ENCODE measurements around the gene ASF1A. TPM values are rescaled to one million over a fixed set of nuclear protein-coding genes. Genes with fewer than 3 reads are reported as not detected.

Gene ASF1A
- total and polyA plus RNA-seq, 8 donors = 4.5 to 13.9 (median 8.4) TPM

DNA sequence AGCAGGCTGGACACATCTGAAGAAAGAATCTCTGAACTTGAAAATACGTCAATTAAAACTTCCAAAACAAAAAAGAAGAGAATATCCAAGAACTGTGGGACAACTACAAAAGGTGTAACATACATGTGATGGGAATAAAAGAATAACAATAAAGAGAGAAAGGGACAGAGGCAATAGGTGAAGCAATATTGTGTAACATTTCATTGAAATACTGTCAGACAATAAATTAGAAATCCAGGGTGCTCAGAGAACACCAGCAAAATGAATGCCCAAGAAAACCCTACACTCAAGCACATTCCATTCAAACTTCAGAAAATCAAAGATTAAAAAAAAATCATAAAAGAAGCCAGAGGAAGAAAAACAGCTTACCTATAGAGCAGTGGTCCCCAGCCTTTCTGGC, 33.6 kb upstream of the ASF1A start:
- Histone ChIP-seq H3K9me3 (no peaks in the 10 kb centered on the region), H3K4me3 (no peak overlapping the region), H3K4me1 (no peaks in the 10 kb centered on the region), H3K27me3 (no peaks in the 10 kb centered on the region), H3K27ac (no peak overlapping the region), H3K36me3 (no peaks in the 10 kb centered on the region)
- intact Hi-C loops (cut with DNase I) = no loop called here
- no peak for ATAC-seq
- TF ChIP-seq, protein P1, sequence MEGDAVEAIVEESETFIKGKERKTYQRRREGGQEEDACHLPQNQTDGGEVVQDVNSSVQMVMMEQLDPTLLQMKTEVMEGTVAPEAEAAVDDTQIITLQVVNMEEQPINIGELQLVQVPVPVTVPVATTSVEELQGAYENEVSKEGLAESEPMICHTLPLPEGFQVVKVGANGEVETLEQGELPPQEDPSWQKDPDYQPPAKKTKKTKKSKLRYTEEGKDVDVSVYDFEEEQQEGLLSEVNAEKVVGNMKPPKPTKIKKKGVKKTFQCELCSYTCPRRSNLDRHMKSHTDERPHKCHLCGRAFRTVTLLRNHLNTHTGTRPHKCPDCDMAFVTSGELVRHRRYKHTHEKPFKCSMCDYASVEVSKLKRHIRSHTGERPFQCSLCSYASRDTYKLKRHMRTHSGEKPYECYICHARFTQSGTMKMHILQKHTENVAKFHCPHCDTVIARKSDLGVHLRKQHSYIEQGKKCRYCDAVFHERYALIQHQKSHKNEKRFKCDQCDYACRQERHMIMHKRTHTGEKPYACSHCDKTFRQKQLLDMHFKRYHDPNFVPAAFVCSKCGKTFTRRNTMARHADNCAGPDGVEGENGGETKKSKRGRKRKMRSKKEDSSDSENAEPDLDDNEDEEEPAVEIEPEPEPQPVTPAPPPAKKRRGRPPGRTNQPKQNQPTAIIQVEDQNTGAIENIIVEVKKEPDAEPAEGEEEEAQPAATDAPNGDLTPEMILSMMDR (IDR thresholded peaks at IDR 0.05) = no peak
- FAIRE-seq = no peak
- DNase-seq = no peak
- 96 to 100% methylated on average over 1 of the region's 1 CpG for WGBS, 2 donors

DNA sequence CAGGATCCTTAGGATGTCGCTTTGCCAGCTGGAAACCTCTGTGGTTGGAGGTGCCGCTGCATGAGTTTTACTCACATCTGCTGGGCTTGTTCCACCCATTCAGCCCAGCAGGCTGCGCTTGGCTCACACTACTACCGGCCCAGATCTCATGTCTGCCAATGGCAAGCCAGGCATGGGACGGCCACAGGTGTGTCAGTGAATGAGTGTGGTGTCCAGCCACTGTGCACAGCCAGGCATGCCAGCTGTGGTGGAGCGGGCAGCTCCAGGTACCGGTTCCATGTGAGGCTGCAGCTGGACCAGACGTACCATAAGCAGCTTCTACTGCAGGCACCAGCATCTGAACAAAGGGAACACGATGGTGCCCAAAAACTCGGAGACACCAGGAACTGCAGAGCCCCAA, 33.1 kb upstream of the ASF1A start:
- no peaks in the 10 kb centered on the region for H3K9me3 ChIP-seq
- intact Hi-C loops (cut with DNase I) = no loop called here
- peak in 3 of 4 donors; percentile 15 to 95 (median 80) for ATAC-seq
- no peaks in the 10 kb centered on the region for H3K4me1 ChIP-seq
- TF ChIP-seq, protein P1 (IDR thresholded peaks at IDR 0.05) = no peak
- no peak overlapping the region for H3K27ac ChIP-seq
- FAIRE-seq = no peak
- WGBS, 2 donors = 85 to 91% methylated on average over 10 of the region's 10 CpGs
- no peak overlapping the region for H3K4me3 ChIP-seq
- DNase-seq = peak in 4 of 6 donors; percentile 26 to 62 (median 48)
- H3K36me3 ChIP-seq = no peaks in the 10 kb centered on the region
- H3K27me3 ChIP-seq = no peaks in the 10 kb centered on the region

DNA sequence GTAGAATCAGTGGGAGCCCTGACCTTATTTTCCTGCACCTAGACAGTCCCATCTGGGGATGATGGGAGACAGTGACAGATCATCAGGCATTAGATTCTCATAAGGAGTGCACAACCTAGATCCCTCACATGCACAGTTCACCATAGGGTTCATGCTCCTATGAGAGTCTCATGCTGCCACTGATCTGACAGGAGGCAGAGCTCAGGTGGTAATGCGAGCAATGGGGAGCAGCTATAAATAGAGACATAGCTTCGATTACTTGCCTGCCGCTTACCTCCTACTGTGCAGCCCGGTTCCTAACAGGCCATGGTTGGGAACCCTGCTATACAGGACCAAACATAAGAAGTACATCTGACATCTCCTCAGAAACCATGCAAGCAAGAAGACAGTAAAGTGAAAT, 31.5 kb upstream of the ASF1A start:
- no peaks in the 10 kb centered on the region for H3K27me3 ChIP-seq
- H3K9me3 ChIP-seq = no peaks in the 10 kb centered on the region
- DNase-seq (no peak), ATAC-seq (no peak), FAIRE-seq (no peak)
- no peak overlapping the region for H3K4me3 ChIP-seq
- no peaks in the 10 kb centered on the region for H3K4me1 ChIP-seq
- H3K27ac ChIP-seq = no peak overlapping the region
- WGBS, 2 donors = 96 to 97% methylated on average over 4 of the region's 4 CpGs
- no peaks in the 10 kb centered on the region for H3K36me3 ChIP-seq
- TF ChIP-seq, protein P1 (IDR thresholded peaks at IDR 0.05) = no peak
- intact Hi-C loops (cut with DNase I) = no loop called here

DNA sequence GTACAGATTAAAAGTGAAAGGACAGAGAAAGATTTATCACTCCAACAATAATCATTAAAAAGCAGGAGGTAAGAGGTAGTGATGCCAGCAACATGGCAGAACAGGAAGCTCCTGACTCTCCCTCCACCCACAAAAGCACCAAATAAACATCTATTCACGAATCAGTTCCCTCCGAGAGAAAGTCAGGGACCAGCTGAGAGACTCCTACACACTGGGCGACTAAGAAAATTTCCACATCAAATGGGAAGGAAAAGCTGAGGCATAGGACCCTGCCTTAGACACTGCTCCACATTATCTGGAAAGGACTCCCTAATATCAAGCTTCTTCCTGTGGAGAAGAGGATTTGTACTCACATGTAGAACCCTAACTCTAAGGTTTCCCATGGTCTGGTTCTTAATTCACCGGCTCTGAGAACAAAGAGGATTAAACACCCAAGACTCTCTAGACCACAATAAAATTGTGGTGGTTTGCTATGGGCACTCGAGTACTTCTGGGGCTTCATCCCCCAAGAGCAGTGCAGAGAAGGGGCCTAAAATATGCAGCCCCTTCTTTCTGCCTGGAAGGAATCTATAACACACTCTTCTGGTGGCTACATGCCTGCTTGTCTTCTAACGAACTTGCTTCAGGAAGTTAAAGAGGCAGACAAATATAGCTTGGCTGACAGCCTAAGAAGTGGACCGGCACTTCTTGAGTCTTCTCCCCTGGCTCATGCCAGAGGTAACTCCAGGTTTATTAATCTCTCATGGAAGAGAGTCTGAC, 29.4 kb upstream of the ASF1A start:
- TF ChIP-seq, protein P1 (IDR thresholded peaks at IDR 0.05) = no peak
- Histone ChIP-seq H3K36me3 (no peaks in the 10 kb centered on the region), H3K27ac (no peak overlapping the region), H3K4me3 (no peak overlapping the region), H3K4me1 (no peaks in the 10 kb centered on the region), H3K9me3 (no peaks in the 10 kb centered on the region), H3K27me3 (no peaks in the 10 kb centered on the region)
- DNase-seq (no peak), ATAC-seq (peak in 3 of 4 donors; percentile 22 to 43 (median 30)), FAIRE-seq (no peak)
- intact Hi-C loops (cut with DNase I) = no loop called here
- 59 to 64% methylated on average over 7 of the region's 7 CpGs for WGBS, 2 donors

DNA sequence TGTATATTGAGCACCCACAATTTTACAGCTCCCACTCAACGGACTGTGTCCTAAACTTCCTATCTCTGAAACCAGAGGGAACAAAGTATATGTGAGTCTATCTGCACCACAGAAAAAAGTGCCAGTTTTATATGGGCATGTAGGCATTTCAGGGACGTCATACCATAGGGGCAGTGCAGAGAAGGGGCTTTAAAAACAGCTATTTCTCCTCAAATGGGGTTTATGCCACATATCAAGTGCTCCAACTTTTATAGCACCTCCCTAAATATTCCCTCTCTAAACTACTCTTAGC, 28.9 kb upstream of the ASF1A start:
- intact Hi-C loops (cut with DNase I) = no loop called here
- Histone ChIP-seq H3K36me3 (no peaks in the 10 kb centered on the region), H3K4me1 (no peaks in the 10 kb centered on the region), H3K27me3 (no peaks in the 10 kb centered on the region), H3K27ac (no peak overlapping the region), H3K9me3 (no peaks in the 10 kb centered on the region), H3K4me3 (no peak overlapping the region)
- DNase-seq = no peak
- no peak for ATAC-seq
- no peak for FAIRE-seq
- WGBS, 2 donors = 51 to 68% methylated on average over 2 of the region's 2 CpGs
- TF ChIP-seq, protein P1 (IDR thresholded peaks at IDR 0.05) = no peak
